ENCODE measurements around the gene UGT1A9.

DNA sequence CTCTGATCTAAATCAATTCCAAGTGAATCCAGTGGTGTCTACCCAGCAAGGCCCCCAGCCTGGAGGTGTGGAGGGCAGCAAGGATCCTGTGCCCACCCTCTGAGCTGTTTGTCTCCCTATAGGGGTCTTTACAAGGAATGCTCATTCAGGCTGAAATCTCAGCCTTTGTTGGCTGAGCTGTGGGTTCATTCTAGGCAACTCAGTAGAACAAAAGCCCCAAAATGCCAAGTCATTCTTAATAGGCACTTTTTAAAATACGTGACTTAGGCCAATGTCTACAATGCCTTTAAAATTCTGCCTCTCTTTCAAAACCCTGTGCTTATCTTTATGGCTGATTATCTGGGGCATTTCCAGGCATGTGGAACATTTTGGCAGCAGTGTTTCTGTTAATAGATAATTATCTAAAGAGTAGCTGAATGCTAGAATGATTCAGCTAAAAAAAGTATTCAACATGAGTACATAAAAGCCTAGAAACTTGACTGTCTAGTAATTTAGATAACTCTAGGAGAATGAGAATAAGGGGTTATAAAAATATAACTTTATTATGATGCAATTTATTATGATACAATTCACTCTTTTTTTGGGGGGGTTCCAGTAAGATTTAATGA, 28.4 kb downstream of the UGT1A9 start:
- TF ChIP-seq EZH2 (IDR thresholded peaks at IDR 0.05; ENCODE audit: borderline replicate concordance), result no peak
- TF ChIP-seq, protein P1, sequence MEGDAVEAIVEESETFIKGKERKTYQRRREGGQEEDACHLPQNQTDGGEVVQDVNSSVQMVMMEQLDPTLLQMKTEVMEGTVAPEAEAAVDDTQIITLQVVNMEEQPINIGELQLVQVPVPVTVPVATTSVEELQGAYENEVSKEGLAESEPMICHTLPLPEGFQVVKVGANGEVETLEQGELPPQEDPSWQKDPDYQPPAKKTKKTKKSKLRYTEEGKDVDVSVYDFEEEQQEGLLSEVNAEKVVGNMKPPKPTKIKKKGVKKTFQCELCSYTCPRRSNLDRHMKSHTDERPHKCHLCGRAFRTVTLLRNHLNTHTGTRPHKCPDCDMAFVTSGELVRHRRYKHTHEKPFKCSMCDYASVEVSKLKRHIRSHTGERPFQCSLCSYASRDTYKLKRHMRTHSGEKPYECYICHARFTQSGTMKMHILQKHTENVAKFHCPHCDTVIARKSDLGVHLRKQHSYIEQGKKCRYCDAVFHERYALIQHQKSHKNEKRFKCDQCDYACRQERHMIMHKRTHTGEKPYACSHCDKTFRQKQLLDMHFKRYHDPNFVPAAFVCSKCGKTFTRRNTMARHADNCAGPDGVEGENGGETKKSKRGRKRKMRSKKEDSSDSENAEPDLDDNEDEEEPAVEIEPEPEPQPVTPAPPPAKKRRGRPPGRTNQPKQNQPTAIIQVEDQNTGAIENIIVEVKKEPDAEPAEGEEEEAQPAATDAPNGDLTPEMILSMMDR (IDR thresholded peaks at IDR 0.05; ENCODE audit: poor library complexity), result no peak

Measured in hepatocyte (in vitro differentiated cells).